Upper lobe of left lung (tissue), 6 donors: ENCODE data around the gene METTL15. TPM values are rescaled to one million over a fixed set of nuclear protein-coding genes. Genes with fewer than 3 reads are reported as not detected.
"Not testable (repeated sequence)": the region's sequence is repeated elsewhere in the genome, so short reads cannot be mapped to it uniquely, and the experiment has no call there.

Source experiments
- ATAC-seq, 2 donors: fragments of 200-7000 bp; cut with Tn5 transposase; one replicate each; pipeline ENCODE4 v1.9.1; 2022; ENCODE audit warnings: mild to moderate bottlenecking in 2 of 2, moderate library complexity in 2 of 2; ENCODE audit not compliant: low FRiP score in 2 of 2
- DNase-seq, 2 donors: peaks; one replicate each; pipeline ENCODE4 v3.0.0-alpha.2; 2019 to 2020
- H3K27ac ChIP-seq, 4 donors: fragments of 200-600 bp; sonication (generic); one replicate each; pipeline ENCODE4 v1.5.1; 2016 to 2019
- H3K27me3 ChIP-seq, 4 donors: fragments of 200-600 bp; sonication (generic); one replicate each; pipeline ENCODE4 v1.5.1; 2017 to 2019
- H3K36me3 ChIP-seq, 4 donors: fragments of 200-600 bp; sonication (generic); one replicate each; pipeline ENCODE4 v1.5.1; 2016 to 2019
- H3K4me1 ChIP-seq, 4 donors: fragments of 200-600 bp; sonication (generic); one replicate each; pipeline ENCODE4 v1.5.1; 2018 to 2019
- H3K4me3 ChIP-seq, 4 donors: fragments of 200-600 bp; sonication (generic); one replicate each; pipeline ENCODE4 v1.5.1; 2017 to 2019; ENCODE audit warnings: mild to moderate bottlenecking in 2 of 4, moderate library complexity in 1 of 4
- H3K9me3 ChIP-seq, 4 donors: fragments of 200-600 bp; sonication (generic); one replicate each; pipeline ENCODE4 v1.5.1; 2018 to 2019
- CTCF ChIP-seq, 6 experiments: fragments of 450-650 bp in 4 of 6; fragments of 200-600 bp in 2 of 6; sonication (generic) in 2 of 6; IDR thresholded peaks; one replicate each; pipeline ENCODE4 v1.5.1; 2016 to 2019; ENCODE audit warnings: antibody characterized with exemption in 6 of 6
- POLR2A ChIP-seq, 4 donors: fragments of 450-650 bp; IDR thresholded peaks; one replicate each; pipeline ENCODE4 v1.5.1; 2016 to 2017; ENCODE audit warnings: antibody characterized with exemption in 4 of 4, mild to moderate bottlenecking in 2 of 4
- POLR2AphosphoS5 ChIP-seq, 2 donors: sonication (generic); formaldehyde crosslinking; IDR thresholded peaks; one replicate each; pipeline ENCODE4 v1.5.1; 2017; ENCODE audit warnings: antibody characterized with exemption in 2 of 2
- WGBS, 2 donors: methylation state at CpG; one replicate each; pipeline ENCODE4 v1.1.5; 2017 to 2018; 5-methylcytosine and 5-hydroxymethylcytosine counted together
- small RNA-seq, 4 donors: library from RNA; depleted of rRNA; stranded (forward); fragments of <200 nt; gene quantifications; one replicate each; pipeline ENCODE3, GENCODE V24; 2016
- total RNA-seq, 6 donors: library from RNA; depleted of rRNA in 4 of 6; stranded (reverse); fragments of >200 nt in 4 of 6; gene quantifications; one replicate each; pipeline versions ENCODE4 v1.1.0 to v1.2.1, GENCODE V29; 2016 to 2021
- donor health status: DM: no; HTN: no; CAD: no; lungs with moderate emphysema.
- donor health status: DM: no; HTN: yes; CAD: no; lungs with severe emphysema.

METTL15 gene
- total RNA-seq, 6 donors from 2014 or later, result 3.0 to 24.1 (median 11.2) TPM

- peaks cover 0 to 38% (median 15%) of the 10 kb centered on the region in 4 donors for H3K9me3 ChIP-seq
- no peak for TF ChIP-seq POLR2A (IDR thresholded peaks at IDR 0.05)
- no peak for TF ChIP-seq CTCF (IDR thresholded peaks at IDR 0.05)
- no peak for TF ChIP-seq POLR2AphosphoS5 (IDR thresholded peaks at IDR 0.05)
- WGBS, 2 donors, result 72 to 78% methylated on average over 2 of the region's 2 CpGs
- no peaks in the 10 kb centered on the region for H3K27me3 ChIP-seq
- H3K36me3 ChIP-seq, result no peaks in the 10 kb centered on the region
- DNase-seq (no peak), ATAC-seq (no peak)
- no peak overlapping the region for H3K27ac ChIP-seq
- no peak overlapping the region for H3K4me3 ChIP-seq
- no peaks in the 10 kb centered on the region for H3K4me1 ChIP-seq
These were observed 258.6 kb downstream of the METTL15 start for GRCh38 chr11:28366549-28367346.

DNA sequence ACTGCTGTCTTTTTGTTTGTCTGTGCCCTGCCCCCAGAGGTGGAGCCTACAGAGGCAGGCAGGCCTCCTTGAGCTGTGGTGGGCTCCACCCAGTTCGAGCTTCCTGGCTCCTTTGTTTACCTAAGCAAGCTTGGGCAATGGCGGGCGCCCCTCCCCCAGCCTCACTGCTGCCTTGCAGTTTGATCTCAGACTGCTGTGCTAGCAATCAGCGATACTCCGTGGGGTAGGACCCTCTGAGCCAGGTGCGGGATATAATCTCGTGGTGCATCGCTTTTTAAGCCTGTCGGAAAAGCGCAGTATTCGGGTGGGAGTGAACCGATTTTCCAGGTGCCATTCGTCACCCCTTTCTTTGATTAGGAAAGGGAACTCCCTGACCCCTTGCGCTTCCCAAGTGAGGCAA, 269.9 kb downstream of the METTL15 start:
- WGBS, 2 donors, result 86 to 91% methylated on average over 11 to 14 of the region's 14 CpGs
- H3K4me3 ChIP-seq, H3K4me1 ChIP-seq, H3K9me3 ChIP-seq, H3K27me3 ChIP-seq, H3K36me3 ChIP-seq, ATAC-seq, H3K27ac ChIP-seq: not testable (repeated sequence)
- peak in 1 of 2 donors; percentile 27 for DNase-seq

Small RNA genes within 50 kb of the gene (small RNA-seq; reads per million reads assigned to genes)
- 0 reads per million in 4 donors for gene AC023206.1

Other genes starting within 250 kb of the METTL15 start
- gene KIF18A, start 232 bp upstream of the METTL15 start, total RNA-seq, result 1 to 10 TPM; 1.2 to 6.3 (median 1.7) TPM